ENCODE measurements around the gene SUSD3. TPM values are rescaled to one million over a fixed set of nuclear protein-coding genes. Genes with fewer than 3 reads are reported as not detected.

The SUSD3 gene
- total and polyA plus RNA-seq, 10 of the 15 experiments (the other 5 are each of a cell fraction or from before 2014, with no cell fraction given), result 2.5 to 92.0 (median 31.1) TPM

- TF ChIP-seq USF2 (IDR thresholded peaks at IDR 0.05; ENCODE audit: borderline replicate concordance, low read depth, low read length) (no peak), HDAC6 (IDR thresholded peaks at IDR 0.05; ENCODE audit: unreplicated experiment) (no peak), POU2F2 (IDR thresholded peaks at IDR 0.05; ENCODE audit: borderline replicate concordance, low read depth, low read length) (no peak)
These were observed 35.0 kb upstream of the SUSD3 start (continued) for GRCh38 chr9:93023521-93023815.

GRCh38 chr9:93024646-93024910 is 33.9 kb upstream of the SUSD3 start:
- BruUV-seq (replicated peaks), result no TSS peak
- DNase-seq (ENCODE audit: low read depth, low spot score) (no peak), ATAC-seq (no peak), FAIRE-seq (no peak)
- in situ Hi-C loops (cut with MboI) (no loop called here), intact Hi-C loops (cut with micrococcal nuclease; ENCODE audit: unreplicated experiment) (no loop called here)
- ChIA-PET RAD21 (ENCODE audit: unreplicated experiment) (interaction anchor here (2.7 kb wide), 1 partner anchor 20 kb away, joined by 15 read pairs; no protein-coding TSS in a partner anchor), SMC1A (ENCODE audit: uncharacterized antibody, unreplicated experiment) (no interaction called here), CTCF (interaction anchor here (1.0 to 2.6 kb wide), 2 partner anchors 22 to 84 kb away, joined by 3 to 16 read pairs; no protein-coding TSS in a partner anchor), POLR2A (interaction anchor here (0.9 kb wide), 1 partner anchor 9 kb away, joined by 15 read pairs; no protein-coding TSS in a partner anchor)
- Histone ChIP-seq H2AFZ (ENCODE audit: control insufficient read depth, low read depth, low read length) (no peak overlapping the region), H3K4me3 (no peak overlapping the region), H3K9ac (ENCODE audit: control insufficient read depth, insufficient read depth, low read length) (no peak overlapping the region), H3K4me2 (ENCODE audit: control insufficient read depth, insufficient read depth) (no peak overlapping the region), H3K36me3 (ENCODE audit: control insufficient read depth in 2 of 2, insufficient read depth in 2 of 2, low read length in 1 of 2) (peaks cover 3 to 23% of the 10 kb centered on the region in 2 experiments; a peak in 3 of 4 replicates), H3K27me3 (replicated peaks in 1 of 2; ENCODE audit: control insufficient read depth in 2 of 2, insufficient read depth in 2 of 2, low read length in 1 of 2) (no peaks in the 10 kb centered on the region), H3K4me1 (ENCODE audit: control insufficient read depth, insufficient read depth, low read length) (peaks cover 11% of the 10 kb centered on the region), H3K9me3 (replicated peaks; ENCODE audit: control insufficient read depth, insufficient read depth, low read length) (no peaks in the 10 kb centered on the region), H3K27ac (ENCODE audit: control insufficient read depth, insufficient read depth) (no peak overlapping the region), H3K79me2 (ENCODE audit: control insufficient read depth, insufficient read depth, low read length) (no peaks in the 10 kb centered on the region), H4K20me1 (ENCODE audit: control insufficient read depth, insufficient read depth) (no peaks in the 10 kb centered on the region)
- 59% methylated on average over 4 of the region's 4 CpGs for WGBS (ENCODE audit: insufficient coverage, insufficient replicate concordance, low lambda C conversion rate, missing lambda C conversion rate)
- TF ChIP-seq MLLT1 (IDR thresholded peaks at IDR 0.05), result no peak
- no peak for TF ChIP-seq NFYB (IDR thresholded peaks at IDR 0.05; ENCODE audit: insufficient read depth, low read depth, low read length)
- no peak for TF ChIP-seq TCF12 (IDR thresholded peaks at IDR 0.05; ENCODE audit: low read depth, low read length)
- no peak for TF ChIP-seq ZBTB4 (CRISPR knock-in tag; IDR thresholded peaks at IDR 0.05)
- no peak for TF ChIP-seq JUND (IDR thresholded peaks at IDR 0.05; ENCODE audit: low read depth, low read length)
- no peak for TF ChIP-seq ATF7 (IDR thresholded peaks at IDR 0.05; ENCODE audit: low read depth)
- TF ChIP-seq RFX5 (IDR thresholded peaks at IDR 0.05; ENCODE audit: low read depth, low read length), result no peak
- no peak for TF ChIP-seq RELA (IDR thresholded peaks at IDR 0.05; ENCODE audit: borderline replicate concordance, partially characterized antibody)
- no peak for TF ChIP-seq NR2C1 (IDR thresholded peaks at IDR 0.05)
- TF ChIP-seq E4F1 (IDR thresholded peaks at IDR 0.05; ENCODE audit: borderline replicate concordance, partially characterized antibody), result no peak
- TF ChIP-seq ELK1 (IDR thresholded peaks at IDR 0.05; ENCODE audit: low read depth, low read length), result no peak
